A172 (cell line): ENCODE data around the gene ARFGAP1. TPM values are rescaled to one million over a fixed set of nuclear protein-coding genes. Genes with fewer than 3 reads are reported as not detected.

Source experiments
- DNase-seq: peaks from one replicate; pipeline ENCODE4 v3.0.0-alpha.2; 2015; ENCODE audit warnings: low spot score
- total RNA-seq: library from RNA; depleted of rRNA; stranded (reverse); fragments of >200 nt; shearing (Covaris generic); gene quantifications from 2 replicates; pipeline ENCODE4 v1.2.3, GENCODE V29; 2014; rRNA removed

The ARFGAP1 gene
- total RNA-seq, result 64.4 and 65.8 TPM in 2 replicates

DNA sequence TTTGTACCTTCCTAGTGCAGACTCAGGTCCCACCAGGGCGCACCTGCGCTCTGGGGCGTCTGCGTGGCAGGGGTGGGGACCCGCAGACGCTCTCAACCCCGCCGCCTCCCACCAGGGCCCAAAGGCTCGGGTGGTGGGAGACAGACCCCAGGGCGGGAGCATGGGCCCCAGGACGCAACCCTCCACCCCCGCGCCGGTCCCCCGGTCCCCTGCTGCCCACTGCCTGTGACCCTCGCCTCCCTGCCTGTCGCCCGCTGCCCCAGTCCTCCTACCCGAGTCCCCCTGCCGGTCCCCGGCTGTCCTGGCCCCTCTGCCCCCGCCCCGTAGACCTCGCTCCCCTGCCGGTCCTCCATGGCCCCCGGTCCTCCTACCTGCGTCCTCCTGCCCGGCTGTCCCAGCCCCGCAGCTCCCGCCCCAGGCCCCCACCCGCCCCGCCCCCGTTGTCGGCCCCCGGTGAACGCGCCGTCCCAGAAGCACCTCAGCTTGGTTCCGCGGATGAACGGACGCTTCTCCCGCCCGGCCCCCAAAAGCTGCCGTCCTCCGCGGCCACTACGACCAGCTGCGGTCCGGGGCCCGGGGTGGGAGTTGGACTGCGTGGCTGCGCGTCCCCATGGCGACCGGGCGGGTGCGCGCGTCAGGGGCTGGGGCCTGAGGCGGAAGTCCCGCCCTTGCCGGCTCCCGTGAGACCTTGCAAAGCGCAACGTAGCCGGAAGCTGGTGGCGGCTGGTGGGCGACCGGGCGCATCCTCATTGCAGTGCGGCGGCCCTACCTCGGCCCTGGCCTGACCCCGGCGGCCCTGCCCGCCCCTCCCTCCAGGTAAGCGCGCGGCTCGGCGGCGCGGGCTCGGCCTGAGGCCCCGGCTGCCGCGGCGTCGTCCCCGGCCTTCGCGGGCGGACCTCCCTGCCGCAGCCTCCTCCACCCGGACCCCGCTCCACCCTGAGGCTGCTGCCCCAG is at the start of gene ARFGAP1:
ARFGAP1 (plus strand) TSS at position 709 of the 954 bp plus-strand sequence. CDS start 2,768 bp downstream, outside the sequence.
- peak; percentile 75 for DNase-seq

DNA sequence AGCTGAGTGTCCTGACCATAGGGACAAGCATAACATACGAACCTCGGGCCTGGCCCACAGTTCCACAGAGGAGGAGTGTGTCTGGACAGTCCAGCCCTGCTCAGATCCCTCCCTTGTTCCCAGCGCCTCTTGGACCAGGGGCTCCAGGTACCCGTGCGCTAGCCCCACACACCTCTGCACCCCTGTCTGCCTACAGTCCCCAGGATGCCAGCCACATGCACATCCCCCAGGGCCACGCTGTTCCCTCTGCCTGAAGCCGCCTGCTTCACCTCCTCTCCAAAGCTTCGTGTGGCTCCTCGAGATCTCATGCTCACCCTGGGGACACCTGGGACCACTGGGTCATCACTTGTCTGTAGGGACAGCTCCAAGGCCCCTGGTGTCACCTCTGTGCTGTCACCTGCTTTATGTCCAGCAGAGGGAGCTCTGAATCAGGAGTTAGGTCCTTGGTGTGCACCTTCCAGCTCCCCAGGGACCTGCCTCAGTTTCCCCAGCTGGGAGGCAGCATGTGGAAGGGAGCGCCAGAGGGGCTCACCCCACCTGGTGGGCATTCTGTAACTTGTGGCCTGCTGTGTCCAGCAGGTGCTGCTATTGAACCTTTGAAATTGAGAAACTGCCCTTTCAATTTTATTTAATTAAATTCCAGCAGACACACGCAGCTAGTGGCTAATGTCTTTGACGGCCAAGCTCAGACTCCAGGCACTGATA is 49.3 kb upstream of the ARFGAP1 start:
- DNase-seq, result peak; percentile 33

DNA sequence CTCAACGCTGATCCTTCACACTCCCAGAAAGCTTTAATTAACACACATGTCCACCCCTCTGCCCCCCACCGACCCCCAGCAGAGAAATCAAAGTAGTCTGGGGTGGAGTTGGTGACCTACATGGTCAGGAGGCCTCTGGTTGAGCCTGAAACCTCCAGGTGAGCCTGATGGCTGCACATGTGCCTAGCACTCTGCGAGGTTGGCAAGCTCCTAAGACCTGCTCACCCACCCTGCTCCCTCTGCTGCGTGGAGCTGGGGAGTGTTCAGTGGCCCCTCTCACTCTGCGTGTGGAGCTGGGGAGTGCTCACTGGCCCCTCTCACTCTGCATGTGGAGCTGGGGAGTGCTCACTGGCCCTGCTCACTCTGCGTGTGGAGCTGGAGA is 48.8 kb upstream of the ARFGAP1 start:
- DNase-seq, result no peak

DNA sequence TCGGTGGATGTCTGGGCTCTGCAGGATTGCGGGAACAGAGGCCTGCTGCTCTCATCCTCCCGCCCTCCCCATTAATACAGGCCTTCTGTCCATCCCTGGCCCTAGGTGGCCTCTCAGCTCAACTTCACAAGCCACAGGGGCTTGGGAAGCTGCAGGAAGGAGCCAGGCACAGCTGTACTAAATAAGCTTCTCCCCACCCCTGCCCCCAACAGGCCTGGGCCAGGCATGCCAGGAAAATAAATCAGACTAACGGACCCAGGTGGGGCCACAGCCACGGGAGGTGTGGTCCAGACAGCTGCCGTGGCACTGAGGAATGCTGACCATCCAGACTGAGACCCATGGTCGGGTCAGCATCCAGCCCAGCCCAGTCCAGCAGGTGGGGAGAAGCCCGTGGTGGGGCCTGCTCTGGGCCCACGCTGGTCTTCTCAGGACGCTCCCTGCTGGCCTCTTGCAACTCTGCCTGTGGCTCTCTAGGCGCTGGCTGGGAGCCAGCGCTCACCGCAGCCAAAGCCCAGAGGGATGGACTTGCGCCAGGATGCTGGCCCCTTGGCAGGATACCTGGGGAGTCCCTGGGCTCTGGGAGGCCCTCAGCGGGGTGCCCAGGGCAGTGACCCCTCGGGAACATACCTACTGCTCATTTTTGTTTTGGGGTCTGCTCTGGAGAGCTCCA is 48.1 kb upstream of the ARFGAP1 start:
- DNase-seq, result peak; percentile 92

DNA sequence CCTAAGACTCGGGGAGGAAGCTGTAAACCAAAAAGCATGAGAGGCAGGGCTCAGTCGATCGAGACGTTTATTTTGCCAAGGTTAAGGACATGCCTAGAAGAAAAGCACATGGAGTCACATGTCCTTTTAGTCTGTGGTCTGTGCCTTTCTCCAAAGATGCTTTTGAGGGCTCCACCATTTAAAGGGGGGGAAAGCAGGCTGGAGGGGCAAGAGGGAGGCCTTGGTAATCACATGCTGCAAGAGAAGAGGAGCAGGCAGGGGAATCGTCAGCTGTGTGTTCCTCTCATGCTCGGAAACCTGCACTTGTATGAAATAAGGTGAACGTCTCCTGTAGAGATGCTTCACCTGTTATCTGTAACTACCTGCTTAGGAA is 47.5 kb upstream of the ARFGAP1 start:
- DNase-seq, result no peak

- peak; percentile 81 for DNase-seq
Measured at GRCh38 chr20:63226042-63226943, 46.3 kb upstream of the ARFGAP1 start.

GRCh38 chr20:63227260-63227659 is 45.4 kb upstream of the ARFGAP1 start:
- no peak for DNase-seq

DNA sequence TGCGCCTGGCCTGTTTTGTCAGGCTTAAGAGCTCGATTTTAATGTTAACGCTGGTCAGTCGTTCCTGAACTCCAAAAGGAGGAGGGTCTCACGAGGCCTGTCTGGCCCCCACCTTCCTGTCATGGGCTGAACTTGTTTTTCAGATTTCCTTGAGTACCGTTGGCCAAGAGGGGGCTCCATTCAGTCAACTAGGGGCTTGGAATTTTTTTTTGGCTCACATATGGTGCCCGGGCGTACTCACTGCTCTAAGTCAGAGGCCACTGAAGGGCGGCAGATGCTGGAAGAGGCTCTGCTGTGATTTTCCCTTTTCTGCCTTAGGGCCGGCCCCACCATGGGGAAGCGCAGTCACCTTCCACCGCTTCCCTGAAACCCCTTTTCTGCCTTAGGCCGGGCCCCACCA is 43.8 kb upstream of the ARFGAP1 start:
- DNase-seq, result no peak

DNA sequence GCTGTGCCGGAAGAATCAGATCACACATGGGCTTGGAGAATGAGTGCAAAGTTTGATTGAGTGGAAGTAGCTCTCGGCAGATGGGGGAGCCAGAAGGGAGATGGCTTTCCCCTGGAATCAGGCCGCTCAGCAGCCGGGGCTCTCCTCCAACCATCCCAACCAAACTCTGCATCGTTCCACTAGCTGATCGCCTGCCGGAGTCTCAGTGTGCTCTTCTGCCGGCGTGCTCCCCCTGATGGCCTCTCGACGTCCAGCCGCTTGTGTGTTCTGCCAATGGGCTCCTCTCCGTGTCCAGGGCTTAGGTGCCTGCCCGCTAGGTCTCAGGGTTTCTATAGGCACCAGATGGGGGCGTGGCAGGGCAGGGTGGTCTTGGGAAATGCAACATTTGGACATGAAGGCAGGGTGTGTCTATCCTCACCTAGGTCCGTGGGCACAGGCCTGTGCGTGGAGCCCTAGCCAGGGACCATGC is 41.8 kb upstream of the ARFGAP1 start:
- DNase-seq, result no peak

GRCh38 chr20:63232235-63233060 is 40.2 kb upstream of the ARFGAP1 start:
- DNase-seq, result peak; percentile 97

DNA sequence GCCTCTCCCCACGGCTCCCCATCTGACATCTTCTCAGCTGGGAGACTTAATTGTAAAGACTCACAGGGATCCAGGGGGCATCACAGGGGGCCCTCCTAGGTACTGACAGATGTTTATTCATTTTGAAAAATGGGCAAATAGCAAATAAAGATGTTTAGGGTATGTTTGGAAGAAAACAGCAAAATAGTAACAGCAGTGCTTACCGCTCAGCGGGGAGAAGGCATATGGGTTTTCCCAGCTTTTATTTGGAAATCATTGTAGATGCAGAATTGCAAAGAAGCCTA is 39.6 kb upstream of the ARFGAP1 start:
- DNase-seq, result no peak

DNA sequence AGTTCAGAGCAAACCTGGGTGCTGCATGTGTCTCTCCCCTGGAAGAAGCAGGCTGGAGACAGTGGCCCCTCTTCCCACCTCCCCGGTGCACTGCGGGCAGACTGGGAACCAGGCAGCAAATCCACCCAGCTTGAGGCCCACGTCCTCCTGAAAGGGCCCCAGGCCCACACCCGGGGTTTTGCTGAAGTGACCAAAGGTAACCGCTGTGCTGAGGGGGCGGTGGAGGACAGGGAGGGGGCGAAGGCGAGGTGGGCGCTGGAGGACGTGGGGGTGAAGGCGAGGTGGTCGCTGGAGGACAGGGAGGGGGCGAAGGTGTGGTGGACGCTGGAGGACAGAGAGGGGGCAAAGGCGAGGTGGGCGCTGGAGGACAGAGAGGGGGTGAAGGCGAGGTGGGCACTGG is 38.7 kb upstream of the ARFGAP1 start:
- no peak for DNase-seq

DNA sequence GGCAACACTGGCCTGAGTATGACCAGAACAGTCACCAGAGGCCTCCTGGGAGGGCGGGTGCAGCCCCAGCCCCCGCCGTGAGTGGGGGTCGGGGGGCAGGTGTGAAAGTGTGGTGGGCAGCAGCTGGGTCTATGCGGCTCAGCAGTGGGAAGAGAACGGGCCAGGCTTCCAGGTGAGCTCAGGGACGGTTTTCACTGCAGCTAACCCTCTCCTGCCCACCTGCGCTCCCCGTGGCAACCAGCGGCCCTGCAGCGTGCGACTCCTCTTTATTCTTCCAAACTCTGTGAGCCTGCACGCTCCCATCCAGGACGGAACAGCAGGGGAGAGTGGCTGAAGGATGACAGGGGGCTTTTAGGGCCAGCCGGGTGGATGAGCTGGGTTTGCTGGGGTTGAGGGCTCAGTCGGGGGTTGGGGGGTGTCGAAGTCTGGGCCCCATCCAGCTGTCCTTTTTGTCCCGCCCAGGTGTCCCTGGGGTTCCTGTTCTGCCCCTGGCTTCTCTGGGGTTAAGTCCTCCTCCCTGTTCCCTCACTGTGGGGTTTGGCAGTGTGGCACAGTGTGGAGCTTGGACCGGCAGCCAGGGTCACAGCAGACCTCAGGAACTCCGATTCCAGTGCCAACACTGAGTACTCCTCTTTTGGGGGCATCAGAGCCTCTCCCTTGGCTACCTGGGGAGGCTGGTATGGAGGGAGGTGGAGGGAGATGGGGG is 37.8 kb upstream of the ARFGAP1 start:
- no peak for DNase-seq

DNA sequence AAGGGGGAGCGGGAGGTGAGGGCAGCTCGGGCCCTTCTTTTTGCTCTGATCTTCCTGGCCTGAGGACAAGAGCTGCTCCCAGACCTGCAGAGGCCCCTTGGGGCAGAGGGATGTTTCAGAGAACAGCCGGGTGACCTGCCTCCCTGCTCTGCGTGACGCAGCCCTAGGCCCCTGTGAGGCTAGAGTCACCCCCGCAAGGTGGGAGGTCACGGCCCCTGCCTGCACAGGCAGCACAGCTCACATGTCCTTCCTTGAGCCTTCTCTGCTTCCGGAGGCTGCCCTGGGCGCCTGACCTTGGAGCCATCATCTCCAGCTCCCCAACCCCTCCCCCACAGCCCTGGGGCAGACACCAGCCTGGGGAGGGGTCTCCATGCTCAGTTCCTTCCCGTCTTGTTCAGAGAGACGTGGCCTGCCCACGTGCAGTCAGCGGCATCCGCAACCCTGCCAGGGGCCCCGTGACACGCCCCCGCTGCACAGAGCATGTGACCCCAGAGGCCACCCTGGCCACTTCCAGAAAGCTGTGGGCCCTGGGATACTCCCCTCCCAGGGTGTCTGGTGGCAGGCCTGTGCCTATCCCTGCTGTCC is 37.1 kb upstream of the ARFGAP1 start, which contains the start of gene BIRC7:
BIRC7 (plus strand) TSS at position 507 of the 585 bp plus-strand sequence. CDS start 192 bp downstream, outside the sequence.
- no peak for DNase-seq

DNA sequence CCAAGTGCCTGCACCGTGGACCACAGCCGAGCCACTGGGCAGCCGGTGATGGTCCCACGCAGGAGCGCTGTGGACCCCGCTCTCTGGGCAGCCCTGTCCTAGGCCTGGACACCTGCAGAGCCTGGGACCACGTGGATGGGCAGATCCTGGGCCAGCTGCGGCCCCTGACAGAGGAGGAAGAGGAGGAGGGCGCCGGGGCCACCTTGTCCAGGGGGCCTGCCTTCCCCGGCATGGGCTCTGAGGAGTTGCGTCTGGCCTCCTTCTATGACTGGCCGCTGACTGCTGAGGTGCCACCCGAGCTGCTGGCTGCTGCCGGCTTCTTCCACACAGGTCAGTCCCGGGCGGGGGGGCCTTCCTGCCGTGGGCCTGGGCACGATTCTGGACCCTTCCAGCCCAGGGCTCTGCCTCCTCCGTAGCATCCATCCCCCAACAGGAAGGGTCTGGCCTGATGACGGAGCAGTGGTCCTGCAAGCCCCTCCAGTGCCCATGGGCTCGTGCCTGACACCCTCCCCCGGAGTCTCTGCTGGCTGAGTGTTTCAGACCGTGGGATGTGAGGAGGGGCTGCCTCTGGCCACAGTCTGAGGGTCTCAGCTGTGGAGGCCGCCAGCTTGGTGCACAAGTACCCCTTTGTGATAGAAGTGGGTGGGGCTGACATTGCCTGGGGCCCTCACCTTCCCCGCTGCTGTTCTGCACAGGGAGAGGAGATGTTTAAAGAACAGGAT is 36.3 kb upstream of the ARFGAP1 start:
- DNase-seq, result no peak

GRCh38 chr20:63238031-63238430 is 34.6 kb upstream of the ARFGAP1 start:
- no peak for DNase-seq

DNA sequence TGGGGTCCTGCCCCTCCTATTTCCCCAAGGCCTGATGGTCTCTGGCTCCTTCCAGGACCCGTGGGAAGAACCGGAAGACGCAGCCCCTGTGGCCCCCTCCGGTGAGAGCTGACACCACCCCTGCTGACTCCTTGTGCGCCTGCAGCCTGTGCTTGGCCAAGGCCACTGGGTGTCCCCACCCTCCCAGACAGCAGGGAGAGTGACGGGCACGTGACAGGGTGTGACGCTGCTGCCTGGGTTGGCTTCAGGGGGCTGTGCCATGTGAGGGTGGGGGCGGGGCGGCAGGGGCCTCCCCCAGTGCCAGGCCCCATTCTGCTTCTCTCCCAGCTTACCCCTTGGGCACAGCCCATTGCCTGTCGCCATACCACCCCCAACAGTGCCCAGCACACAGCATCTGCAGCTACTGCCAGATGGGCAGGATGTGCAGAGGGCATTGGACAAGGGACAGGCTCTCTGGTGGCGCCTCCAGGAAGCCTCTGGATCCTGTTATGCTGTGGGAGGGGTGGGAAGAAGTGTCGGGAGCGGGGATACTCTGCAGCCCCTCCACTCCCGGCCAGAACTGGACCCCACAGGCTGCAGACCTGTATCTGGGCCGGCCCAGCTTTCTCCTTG is 34.0 kb upstream of the ARFGAP1 start:
- no peak for DNase-seq

GRCh38 chr20:63239431-63239830 is 33.2 kb upstream of the ARFGAP1 start:
- DNase-seq, result no peak
